Effector memory CD8-positive, alpha-beta T cell (primary cell): ENCODE data around the gene MSI2.

Experiments used
- ATAC-seq: fragments of 150-1000 bp; cut with Tn5 transposase; replicated peaks from 2 replicates; pipeline ENCODE4 v1.10.0; 2021; ENCODE audit warnings: mild to moderate bottlenecking, moderate library complexity
- DNase-seq, 3 experiments: peaks; one replicate each; pipeline ENCODE4 v3.0.0; 2021
- H3K27ac Mint-ChIP-seq, 2 donors: one replicate each; pipeline ENCODE4 v1.8.0; 2022; ENCODE audit warnings: mild to moderate bottlenecking in 2 of 2, mixed read lengths in 2 of 2, moderate library complexity in 2 of 2
- H3K27me3 Mint-ChIP-seq, 2 donors: one replicate each; pipeline ENCODE4 v1.8.0; 2022; ENCODE audit warnings: mixed read lengths in 2 of 2
- H3K36me3 Mint-ChIP-seq: one replicate; pipeline ENCODE4 v1.8.0; 2022; ENCODE audit warnings: mild to moderate bottlenecking, moderate library complexity, mixed read lengths; ENCODE audit not compliant: insufficient read depth
- H3K4me1 Mint-ChIP-seq, 2 donors: one replicate each; pipeline ENCODE4 v1.8.0; 2022; ENCODE audit warnings: low read depth in 2 of 2, mixed read lengths in 2 of 2
- H3K4me3 Mint-ChIP-seq, 2 donors: one replicate each; pipeline ENCODE4 v1.8.0; 2022; ENCODE audit warnings: mild to moderate bottlenecking in 2 of 2, mixed read lengths in 2 of 2, moderate library complexity in 2 of 2
- H3K9me3 Mint-ChIP-seq, 2 donors: one replicate each; pipeline ENCODE4 v1.8.0; 2022; ENCODE audit warnings: mixed read lengths in 2 of 2

Gene MSI2

GRCh38 chr17:57405491-57406072 is 149.3 kb downstream of the MSI2 start:
- no peak for DNase-seq
- H3K4me1 Mint-ChIP-seq: peaks cover 15 to 47% of the 10 kb centered on the region in 2 donors
- H3K4me3 Mint-ChIP-seq: no peak overlapping the region
- no peak for ATAC-seq
- H3K27me3 Mint-ChIP-seq: no peaks in the 10 kb centered on the region
- no peaks in the 10 kb centered on the region for H3K9me3 Mint-ChIP-seq
- no peak overlapping the region for H3K27ac Mint-ChIP-seq
- H3K36me3 Mint-ChIP-seq: peaks cover 13% of the 10 kb centered on the region

- ATAC-seq: no peak
- DNase-seq: no peak
These were observed 150.0 kb downstream of the MSI2 start for GRCh38 chr17:57406131-57406980.

GRCh38 chr17:57406981-57407286 is 150.6 kb downstream of the MSI2 start:
- Mint-ChIP-seq H3K36me3 (peaks cover 5% of the 10 kb centered on the region), H3K4me1 (peaks cover 16 to 46% of the 10 kb centered on the region in 2 donors), H3K4me3 (no peak overlapping the region), H3K27me3 (no peaks in the 10 kb centered on the region), H3K27ac (no peak overlapping the region), H3K9me3 (no peaks in the 10 kb centered on the region)
- DNase-seq: no peak
- ATAC-seq: no peak

More at GRCh38 chr17:57406131-57406980, 150.0 kb downstream of the MSI2 start:
- H3K36me3 Mint-ChIP-seq: peaks cover 11% of the 10 kb centered on the region
- H3K9me3 Mint-ChIP-seq: no peaks in the 10 kb centered on the region
- H3K4me1 Mint-ChIP-seq: peaks cover 16 to 51% of the 10 kb centered on the region in 2 donors
- H3K27ac Mint-ChIP-seq: no peak overlapping the region
- no peak overlapping the region for H3K4me3 Mint-ChIP-seq
- no peaks in the 10 kb centered on the region for H3K27me3 Mint-ChIP-seq

GRCh38 chr17:57407287-57408070 is 151.2 kb downstream of the MSI2 start:
- ATAC-seq (no peak), DNase-seq (no peak)
- H3K36me3 Mint-ChIP-seq: peaks cover 3% of the 10 kb centered on the region
- H3K4me1 Mint-ChIP-seq: peaks cover 16 to 45% of the 10 kb centered on the region in 2 donors
- H3K27ac Mint-ChIP-seq: peak overlapping the region; percentile 51 to 71
- H3K9me3 Mint-ChIP-seq: no peaks in the 10 kb centered on the region
- no peak overlapping the region for H3K4me3 Mint-ChIP-seq
- H3K27me3 Mint-ChIP-seq: no peaks in the 10 kb centered on the region

- no peaks in the 10 kb centered on the region for H3K27me3 Mint-ChIP-seq
- H3K36me3 Mint-ChIP-seq: peaks cover 3% of the 10 kb centered on the region
- DNase-seq (no peak), ATAC-seq (peak; percentile 16)
- no peaks in the 10 kb centered on the region for H3K9me3 Mint-ChIP-seq
- H3K27ac Mint-ChIP-seq: peak overlapping the region; percentile 51 to 71
- peaks cover 15 to 42% of the 10 kb centered on the region in 2 donors for H3K4me1 Mint-ChIP-seq
- H3K4me3 Mint-ChIP-seq: no peak overlapping the region
These were observed 151.9 kb downstream of the MSI2 start for GRCh38 chr17:57408071-57408811.

- H3K4me3 Mint-ChIP-seq: no peak overlapping the region
- peaks cover 5% of the 10 kb centered on the region for H3K36me3 Mint-ChIP-seq
- H3K27me3 Mint-ChIP-seq: no peaks in the 10 kb centered on the region
- ATAC-seq: no peak
- peaks cover 21 to 49% of the 10 kb centered on the region in 2 donors for H3K4me1 Mint-ChIP-seq
- DNase-seq: no peak
- no peaks in the 10 kb centered on the region for H3K9me3 Mint-ChIP-seq
- H3K27ac Mint-ChIP-seq: no peak overlapping the region
These were observed 153.8 kb downstream of the MSI2 start for GRCh38 chr17:57410169-57410568.

GRCh38 chr17:57412520-57413096 is 156.3 kb downstream of the MSI2 start:
- Mint-ChIP-seq H3K27ac (no peak overlapping the region), H3K4me1 (peaks cover 21 to 52% of the 10 kb centered on the region in 2 donors), H3K4me3 (no peak overlapping the region), H3K9me3 (no peaks in the 10 kb centered on the region), H3K27me3 (no peaks in the 10 kb centered on the region), H3K36me3 (peaks cover 5% of the 10 kb centered on the region)
- ATAC-seq (no peak), DNase-seq (no peak)

GRCh38 chr17:57413848-57414651 is 157.7 kb downstream of the MSI2 start:
- no peaks in the 10 kb centered on the region for H3K27me3 Mint-ChIP-seq
- H3K36me3 Mint-ChIP-seq: peaks cover 5% of the 10 kb centered on the region
- H3K27ac Mint-ChIP-seq: no peak overlapping the region
- ATAC-seq: no peak
- no peak overlapping the region for H3K4me3 Mint-ChIP-seq
- H3K9me3 Mint-ChIP-seq: no peaks in the 10 kb centered on the region
- no peak for DNase-seq
- H3K4me1 Mint-ChIP-seq: peaks cover 20 to 48% of the 10 kb centered on the region in 2 donors

- no peak overlapping the region for H3K27ac Mint-ChIP-seq
- no peak for ATAC-seq
- H3K36me3 Mint-ChIP-seq: peaks cover 9% of the 10 kb centered on the region
- H3K4me1 Mint-ChIP-seq: peaks cover 22 to 48% of the 10 kb centered on the region in 2 donors
- no peaks in the 10 kb centered on the region for H3K9me3 Mint-ChIP-seq
- H3K27me3 Mint-ChIP-seq: no peaks in the 10 kb centered on the region
- DNase-seq: no peak
- H3K4me3 Mint-ChIP-seq: no peak overlapping the region
These were observed 159.5 kb downstream of the MSI2 start for GRCh38 chr17:57415751-57416207.

- DNase-seq (no peak), ATAC-seq (no peak)
- Mint-ChIP-seq H3K27ac (peak overlapping the region in 1 of 2 donors; percentile 39), H3K27me3 (no peaks in the 10 kb centered on the region), H3K36me3 (peaks cover 9% of the 10 kb centered on the region), H3K4me3 (no peak overlapping the region), H3K9me3 (no peaks in the 10 kb centered on the region), H3K4me1 (peaks cover 25 to 46% of the 10 kb centered on the region in 2 donors)
These were observed 160.0 kb downstream of the MSI2 start for GRCh38 chr17:57416369-57416768.

- H3K36me3 Mint-ChIP-seq: peaks cover 9% of the 10 kb centered on the region
- H3K4me3 Mint-ChIP-seq: no peak overlapping the region
- H3K27ac Mint-ChIP-seq: peak overlapping the region in 1 of 2 donors; percentile 3
- peaks cover 25 to 46% of the 10 kb centered on the region in 2 donors for H3K4me1 Mint-ChIP-seq
- H3K27me3 Mint-ChIP-seq: no peaks in the 10 kb centered on the region
- ATAC-seq (no peak), DNase-seq (no peak)
- no peaks in the 10 kb centered on the region for H3K9me3 Mint-ChIP-seq
These were observed 161.6 kb downstream of the MSI2 start for GRCh38 chr17:57417956-57418355.
